Stimulated activated CD4-positive, alpha-beta T cell treated with anti-CD3 and anti-CD28 coated beads, TNF-alpha, amount 100 ng/mL, for 1 hour (primary cell): ENCODE data around the gene ASCC1.
"Not testable (repeated sequence)": the region's sequence is repeated elsewhere in the genome, so short reads cannot be mapped to it uniquely, and the experiment has no call there.

Experiments used
- DNase-seq, 3 donors: peaks; one replicate each; pipeline ENCODE4 v3.0.0-alpha.2; 2020; ENCODE audit warnings: low read depth in 3 of 3, low spot score in 1 of 3

The ASCC1 gene

DNA sequence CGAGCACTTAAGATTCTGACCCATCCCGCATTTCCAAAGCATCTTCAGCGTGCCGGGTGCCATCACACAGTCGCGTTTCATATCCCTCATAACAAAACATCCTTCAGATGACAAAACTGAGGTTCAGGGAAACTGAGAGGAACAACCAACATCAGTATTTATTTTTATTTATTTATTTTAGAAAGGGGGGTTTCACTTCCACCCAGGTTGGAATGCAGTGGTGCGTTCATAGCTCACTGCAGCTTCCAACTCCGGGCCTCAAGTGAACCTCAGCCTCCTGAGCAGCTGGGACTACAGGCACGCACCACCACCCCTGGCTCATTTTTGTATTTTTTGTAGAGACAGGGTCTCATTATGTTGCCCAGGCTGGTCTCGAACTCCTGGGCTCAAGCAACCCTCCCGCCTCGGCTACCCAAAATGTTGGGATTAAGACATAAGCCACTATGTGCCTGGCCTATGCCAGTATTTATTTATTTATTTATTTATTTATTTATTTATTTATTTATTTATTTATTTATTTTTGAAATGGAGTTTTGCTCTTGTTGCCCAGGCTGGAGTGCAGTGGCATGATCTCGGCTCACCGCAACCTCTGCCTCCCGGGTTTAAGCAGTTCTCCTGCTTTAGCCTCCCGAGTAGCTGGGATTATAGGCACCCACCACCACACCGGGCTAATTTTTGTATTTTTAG lies 33.2 kb upstream of the ASCC1 start:
- DNase-seq: not testable (repeated sequence)

- peak; percentile 34 to 46 (median 39) for DNase-seq
Measured at GRCh38 chr10:72248468-72249151, 32.5 kb upstream of the ASCC1 start.

- DNase-seq: no peak
Measured at GRCh38 chr10:72245949-72246525, 30.0 kb upstream of the ASCC1 start.

- no peak for DNase-seq
Measured at GRCh38 chr10:72244573-72245038, 28.5 kb upstream of the ASCC1 start.

DNA sequence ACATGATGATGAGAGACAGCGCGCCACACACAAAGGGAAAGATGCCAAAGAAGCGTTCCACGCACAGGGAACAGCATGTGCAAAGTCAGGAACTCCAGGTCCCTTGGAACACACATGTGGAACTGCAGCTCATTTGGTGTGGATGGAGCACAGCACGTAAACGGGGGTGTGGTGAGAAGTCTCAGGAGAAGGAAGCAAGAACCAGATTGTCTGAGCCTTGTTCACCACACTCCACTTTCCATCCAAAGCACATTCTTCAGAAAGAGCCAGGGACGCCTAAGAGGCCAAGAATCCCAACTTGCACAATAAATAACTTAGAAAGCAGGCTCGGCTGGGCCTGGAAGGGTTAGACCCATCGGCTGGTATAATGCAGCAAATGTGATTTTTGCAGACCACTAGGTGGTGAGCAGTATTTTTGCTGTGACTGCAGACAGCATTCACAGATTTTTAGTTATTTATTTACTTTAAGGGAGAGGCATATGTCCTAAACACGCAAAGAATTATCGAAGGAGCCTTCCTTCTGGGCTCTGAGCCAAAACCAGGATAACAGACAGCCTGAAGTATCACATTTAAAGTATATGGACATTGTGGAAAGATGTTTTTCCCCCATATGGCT lies 27.9 kb upstream of the ASCC1 start:
- no peak for DNase-seq

- DNase-seq: no peak
Measured at GRCh38 chr10:72242675-72243074, 26.6 kb upstream of the ASCC1 start.

DNA sequence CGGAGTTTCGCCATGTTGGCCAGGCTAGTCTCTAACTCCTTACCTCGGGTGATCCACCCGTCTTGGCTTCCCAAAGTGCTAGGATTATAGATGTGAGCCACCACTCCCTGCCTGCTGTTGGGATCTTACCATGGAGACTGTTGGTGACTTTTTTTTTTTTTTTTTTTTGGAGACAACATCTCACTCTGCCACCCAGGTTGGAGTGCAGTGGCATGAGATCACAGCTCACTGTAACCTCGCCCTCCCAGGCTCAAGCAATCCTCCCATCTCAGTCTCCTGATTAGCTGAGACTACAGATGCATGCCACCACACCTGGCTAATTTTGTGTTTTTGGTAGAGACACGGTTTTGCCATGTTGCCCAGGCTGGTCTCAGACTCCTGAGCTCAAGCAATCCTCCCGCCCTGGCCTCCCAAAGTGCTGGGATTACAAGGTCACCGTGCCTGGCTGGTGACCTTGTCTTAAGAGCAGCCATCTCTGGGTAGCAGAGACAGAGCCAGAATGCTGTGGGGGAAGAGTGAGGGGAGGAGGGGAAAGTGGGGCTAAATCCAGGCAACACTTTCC lies 25.7 kb upstream of the ASCC1 start:
- no peak for DNase-seq

DNA sequence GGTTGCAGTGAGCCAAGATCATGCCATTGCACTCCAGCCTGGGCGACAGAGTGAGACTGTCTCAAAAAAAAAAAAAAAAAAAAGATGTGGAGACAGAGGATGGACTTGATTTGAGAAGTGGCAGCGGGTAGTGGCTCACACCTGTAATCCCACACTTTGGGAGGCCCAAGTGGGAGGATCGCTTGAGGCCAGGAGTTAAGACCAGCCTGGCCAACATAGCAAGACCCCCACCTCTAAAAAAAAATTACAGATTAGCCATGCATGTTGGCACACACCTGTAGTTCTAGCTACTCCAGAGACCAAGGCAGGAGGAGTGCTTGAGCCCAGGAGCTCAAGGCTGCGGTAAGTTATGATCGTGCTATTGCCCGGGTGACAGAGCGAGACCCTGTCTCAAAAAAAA lies 24.3 kb upstream of the ASCC1 start:
- DNase-seq: no peak

GRCh38 chr10:72239409-72239808 lies 23.3 kb upstream of the ASCC1 start:
- DNase-seq: no peak

- DNase-seq: no peak
Measured at GRCh38 chr10:72238392-72239175, 22.5 kb upstream of the ASCC1 start.

DNA sequence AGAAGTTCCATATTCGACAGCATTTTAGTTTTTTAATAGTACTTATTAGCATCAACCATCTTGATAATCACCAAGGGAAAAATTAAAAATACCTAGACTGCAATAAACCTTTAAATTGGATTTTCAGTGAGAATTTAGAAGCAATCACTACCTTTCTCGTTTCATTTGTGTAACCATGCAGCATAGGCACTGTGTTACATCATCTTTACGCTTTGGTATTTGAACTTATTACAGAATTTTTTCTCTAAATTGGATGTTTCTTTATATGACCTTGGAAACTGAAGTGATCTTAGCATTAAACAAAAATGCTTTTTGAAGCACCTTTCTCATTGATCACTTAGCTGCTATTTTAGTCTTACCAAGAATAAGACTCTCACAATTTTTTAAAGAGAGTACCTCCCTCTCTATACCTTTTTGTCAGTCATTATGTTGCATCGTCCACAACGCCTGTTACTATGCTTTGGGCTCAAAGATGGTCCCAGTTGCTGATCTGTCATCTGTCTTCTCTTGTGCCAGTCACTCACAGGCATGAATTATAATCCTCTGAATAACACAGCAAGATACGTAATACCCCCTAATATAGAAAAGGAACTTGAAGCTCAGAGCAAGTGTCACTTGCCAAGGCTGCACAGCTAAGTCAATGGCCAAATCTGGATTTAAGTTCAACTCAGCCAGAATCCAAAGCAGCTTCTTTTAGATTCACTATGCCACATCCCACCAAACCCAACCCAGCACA lies 19.6 kb upstream of the ASCC1 start:
- no peak for DNase-seq

DNA sequence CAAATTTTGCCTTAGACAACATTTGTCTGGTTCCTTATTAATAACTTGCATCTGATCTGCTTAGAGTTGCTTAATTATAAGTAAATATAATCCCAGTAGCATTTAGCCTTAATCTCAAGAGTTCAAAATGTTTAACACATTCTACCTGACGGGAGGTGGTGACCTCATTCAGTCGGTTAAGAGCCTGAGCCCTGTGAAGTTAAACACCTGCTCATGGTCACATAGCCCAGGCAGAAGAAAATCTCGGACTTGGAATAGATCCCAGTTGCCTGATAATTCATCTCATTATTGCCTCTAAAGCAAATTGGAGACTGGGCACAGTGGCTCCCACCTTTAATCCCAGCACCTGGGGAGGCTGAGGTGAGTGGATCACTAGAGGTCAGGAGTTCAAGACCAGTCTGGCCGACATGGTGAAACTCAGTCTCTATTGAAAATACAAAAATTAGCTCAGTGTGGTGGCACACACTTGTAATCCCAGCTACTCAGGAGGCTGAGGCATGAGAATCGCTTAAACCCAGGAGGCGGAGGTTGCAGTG lies 18.6 kb upstream of the ASCC1 start:
- DNase-seq: no peak

GRCh38 chr10:72233621-72234020 lies 17.5 kb upstream of the ASCC1 start:
- no peak for DNase-seq

DNA sequence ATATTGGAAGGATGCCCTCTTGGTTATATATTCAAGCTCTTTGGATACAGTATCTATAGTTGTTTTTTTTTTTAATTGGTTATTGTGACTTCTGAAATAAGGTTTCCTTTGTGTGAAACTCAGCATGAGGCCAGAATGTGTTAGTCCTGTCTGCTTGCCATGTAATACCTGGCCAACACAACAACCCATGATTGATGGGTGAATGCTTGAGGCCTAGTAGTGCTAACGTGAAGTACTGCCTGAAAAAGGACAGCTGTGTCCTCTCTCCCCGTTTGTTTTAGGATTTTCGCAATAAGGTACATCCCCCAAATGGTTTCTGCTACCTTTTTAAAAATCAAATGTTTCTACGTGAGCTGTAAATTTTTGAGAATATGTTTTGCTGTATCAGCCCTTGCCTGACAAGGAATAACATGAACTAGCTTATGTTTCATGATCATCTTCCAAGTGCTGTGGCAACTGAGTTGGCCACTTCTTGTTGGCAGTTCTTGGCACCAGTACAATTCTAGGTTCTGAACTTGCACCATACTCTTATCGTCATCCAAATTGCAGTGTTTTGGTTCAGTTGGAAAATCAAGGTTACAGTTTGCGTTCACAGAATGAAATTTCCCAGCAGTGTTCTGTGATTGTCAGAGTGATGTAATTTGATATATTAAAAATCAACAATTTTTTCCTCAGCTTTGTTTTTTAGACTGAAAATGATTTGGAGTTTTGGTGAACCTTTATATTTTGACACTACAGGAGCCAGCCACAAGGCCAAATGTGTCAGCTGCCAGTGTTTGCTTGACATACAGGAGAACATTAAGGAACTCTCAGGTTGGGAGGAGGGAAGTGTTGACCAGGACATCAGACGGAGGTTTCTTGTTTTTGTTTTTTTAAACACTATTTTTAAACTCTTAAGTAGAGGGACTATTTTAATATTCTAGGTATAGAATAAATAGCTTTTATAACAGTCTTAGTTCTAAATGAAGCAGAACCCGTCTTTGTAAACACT lies 13.5 kb upstream of the ASCC1 start:
- no peak for DNase-seq

GRCh38 chr10:72228318-72228751 lies 12.3 kb upstream of the ASCC1 start:
- no peak for DNase-seq

DNA sequence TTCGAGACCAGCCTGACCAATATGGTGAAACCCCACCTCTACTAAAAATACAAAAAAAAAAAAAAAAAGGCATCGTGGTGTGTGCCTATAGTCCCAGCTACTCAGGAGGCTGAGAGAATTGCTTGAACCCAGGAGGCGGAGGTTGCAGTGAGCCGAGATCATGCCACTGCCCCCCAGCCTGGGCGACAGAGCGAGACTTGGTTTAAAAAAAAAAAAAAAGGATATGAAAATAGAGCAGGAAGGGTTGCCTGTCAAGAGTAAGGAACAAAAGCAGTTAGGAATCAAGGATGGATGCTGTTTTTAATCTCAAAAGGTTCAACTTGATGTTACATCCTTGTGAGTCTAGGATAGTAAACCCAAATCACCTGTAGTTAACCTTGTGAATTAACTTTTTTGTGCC lies 11.8 kb upstream of the ASCC1 start:
- DNase-seq: no peak

- DNase-seq: no peak
Measured at GRCh38 chr10:72226418-72227027, 10.4 kb upstream of the ASCC1 start.

GRCh38 chr10:72224191-72224590 lies 8.1 kb upstream of the ASCC1 start:
- not testable (repeated sequence) for DNase-seq
